ENCODE measurements around the gene RAMACL. TPM values are rescaled to one million over a fixed set of nuclear protein-coding genes. Genes with fewer than 3 reads are reported as not detected.

Gene RAMACL
- total RNA-seq, 1 experiment from 2014 or later = 0.28 TPM

DNA sequence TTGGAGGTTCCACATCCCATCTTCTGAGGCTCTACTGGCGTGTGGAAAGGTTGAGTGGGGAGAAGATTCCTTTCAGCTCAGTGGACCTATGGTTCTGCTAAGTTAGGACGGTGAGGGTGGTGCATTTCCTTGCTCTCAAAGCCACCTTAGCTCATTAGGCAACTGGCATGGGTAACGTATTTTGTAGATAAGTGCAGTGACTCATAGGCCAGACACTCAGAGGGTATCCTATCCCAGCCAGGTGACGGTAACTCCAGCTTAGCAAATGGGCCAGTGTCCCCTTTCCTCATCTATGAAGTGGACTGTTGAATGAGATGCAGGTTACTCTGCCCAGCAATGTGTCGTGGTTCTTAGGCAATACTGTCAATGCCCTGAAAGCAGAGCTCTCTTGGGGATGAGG lies 36.8 kb upstream of the RAMACL start:
- H2BK120ac ChIP-seq (ENCODE audit: low read depth, low read length, poor library complexity, severe bottlenecking) = no peak overlapping the region
- H2BK5ac ChIP-seq (ENCODE audit: insufficient read length, low read length) = no peak overlapping the region
- no peak overlapping the region for H3K27ac ChIP-seq (ENCODE audit: insufficient read length, low read depth, low read length)
- H2BK20ac ChIP-seq (ENCODE audit: low read depth, low read length, poor library complexity, severe bottlenecking) = no peak overlapping the region
- no peak overlapping the region for H2AFZ ChIP-seq (ENCODE audit: low read length)
- H2AK5ac ChIP-seq (ENCODE audit: insufficient read length, low read length) = no peak overlapping the region
- H3K4me2 ChIP-seq (ENCODE audit: insufficient read depth, insufficient read length, low read length) = no peak overlapping the region
- no peak overlapping the region for H3K14ac ChIP-seq (ENCODE audit: insufficient read depth, low read length)
- H3K27me3 Mint-ChIP-seq (ENCODE audit: low read depth) = peaks cover 20% of the 10 kb centered on the region
- H4K5ac ChIP-seq (ENCODE audit: insufficient read length, low read depth, low read length) = no peak overlapping the region
- peaks cover 36 to 43% of the 10 kb centered on the region in 2 experiments for H3K4me1 Mint-ChIP-seq
- H3K79me2 ChIP-seq (ENCODE audit: insufficient read depth, low read length) = peaks cover 3% of the 10 kb centered on the region; the same call in 1 of the 2 replicates
- no peak overlapping the region for H3K18ac ChIP-seq (ENCODE audit: insufficient read length, low read depth, low read length)
- no peaks in the 10 kb centered on the region for H4K20me1 ChIP-seq (ENCODE audit: control insufficient read depth, insufficient read depth, insufficient read length)
- H2BK15ac ChIP-seq (ENCODE audit: low read depth, low read length) = no peak overlapping the region
- DNase-seq = no peak
- H3K27me3 ChIP-seq (ENCODE audit: insufficient read depth, low read length) = peaks cover 5% of the 10 kb centered on the region; the same call in 1 of the 2 replicates
- WGBS (ENCODE audit: extremely low coverage, insufficient read length, low lambda C conversion rate) = no CpG with 5 or more reads among the region's 5 CpGs
- no peak overlapping the region for H3K4ac ChIP-seq (ENCODE audit: low read depth, low read length)
- H3K56ac ChIP-seq (ENCODE audit: insufficient read length, low read depth, low read length) = no peak overlapping the region
- H3K36me3 Mint-ChIP-seq (ENCODE audit: insufficient read depth in 1 of 3, low read depth in 3 of 3) = peaks cover 6 to 9% (median 8%) of the 10 kb centered on the region in 3 experiments
- H3K9ac ChIP-seq (ENCODE audit: extremely low read depth, insufficient read length, low read length) = no peak overlapping the region
- no peak overlapping the region for H3K27ac Mint-ChIP-seq
- no peak overlapping the region for H3K4me3 Mint-ChIP-seq
- H3T11ph ChIP-seq (ENCODE audit: low read length) = no peak overlapping the region
- no peak overlapping the region for H2BK12ac ChIP-seq (ENCODE audit: insufficient read length, low read depth, low read length)
- no peaks in the 10 kb centered on the region for H3K79me1 ChIP-seq (ENCODE audit: insufficient read depth, low read depth, low read length, poor library complexity, severe bottlenecking)
- H3K4me1 ChIP-seq (ENCODE audit: insufficient read depth, low read length) = peaks cover 4% of the 10 kb centered on the region; the same call in 1 of the 2 replicates
- peaks cover 17% of the 10 kb centered on the region for H3K23me2 ChIP-seq (ENCODE audit: insufficient read length, low read depth, low read length, poor library complexity, severe bottlenecking)
- H3K23ac ChIP-seq (ENCODE audit: insufficient read length, low read depth, low read length) = no peak overlapping the region
- no peaks in the 10 kb centered on the region for H3K9me3 ChIP-seq (ENCODE audit: control insufficient read depth, low read depth, low read length)
- TF ChIP-seq, protein P1, sequence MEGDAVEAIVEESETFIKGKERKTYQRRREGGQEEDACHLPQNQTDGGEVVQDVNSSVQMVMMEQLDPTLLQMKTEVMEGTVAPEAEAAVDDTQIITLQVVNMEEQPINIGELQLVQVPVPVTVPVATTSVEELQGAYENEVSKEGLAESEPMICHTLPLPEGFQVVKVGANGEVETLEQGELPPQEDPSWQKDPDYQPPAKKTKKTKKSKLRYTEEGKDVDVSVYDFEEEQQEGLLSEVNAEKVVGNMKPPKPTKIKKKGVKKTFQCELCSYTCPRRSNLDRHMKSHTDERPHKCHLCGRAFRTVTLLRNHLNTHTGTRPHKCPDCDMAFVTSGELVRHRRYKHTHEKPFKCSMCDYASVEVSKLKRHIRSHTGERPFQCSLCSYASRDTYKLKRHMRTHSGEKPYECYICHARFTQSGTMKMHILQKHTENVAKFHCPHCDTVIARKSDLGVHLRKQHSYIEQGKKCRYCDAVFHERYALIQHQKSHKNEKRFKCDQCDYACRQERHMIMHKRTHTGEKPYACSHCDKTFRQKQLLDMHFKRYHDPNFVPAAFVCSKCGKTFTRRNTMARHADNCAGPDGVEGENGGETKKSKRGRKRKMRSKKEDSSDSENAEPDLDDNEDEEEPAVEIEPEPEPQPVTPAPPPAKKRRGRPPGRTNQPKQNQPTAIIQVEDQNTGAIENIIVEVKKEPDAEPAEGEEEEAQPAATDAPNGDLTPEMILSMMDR (conservative IDR thresholded peaks at IDR 0.05) = no peak
- no peak overlapping the region for H4K8ac ChIP-seq (replicated peaks; ENCODE audit: insufficient read length, low read depth, low read length)
- no peaks in the 10 kb centered on the region for H3K9me3 Mint-ChIP-seq
- no peak overlapping the region for H4K91ac ChIP-seq (ENCODE audit: insufficient read length, low read depth, low read length)

Data from H9 (cell line).